K562 (cell line): ENCODE results near the gene TRIAP1. TPM values are rescaled to one million over a fixed set of nuclear protein-coding genes. Genes with fewer than 3 reads are reported as not detected.

Experiments used
- ASH1L ChIP-seq: fragments of 450-650 bp; IDR thresholded peaks from 2 replicates; pipeline ENCODE4 v1.6.1; 2018; ENCODE audit warnings: borderline replicate concordance, mild to moderate bottlenecking, low read depth; ENCODE audit not compliant: partially characterized antibody
- BRCA1 ChIP-seq, 2 experiments: fragments of 450-650 bp in 1 of 2; sonication (generic) in 1 of 2; formaldehyde crosslinking in 1 of 2; IDR thresholded peaks; 2 replicates each; pipeline versions ENCODE4 v1.5.0 to v1.6.1; 2017 to 2020; ENCODE audit warnings: mild to moderate bottlenecking in 1 of 2, missing genetic modification reagents in 1 of 2
- CBFA2T2 ChIP-seq: fragments of 450-650 bp; conservative IDR thresholded peaks from 2 replicates; pipeline ENCODE4 v1.6.1; 2017; ENCODE audit warnings: mild to moderate bottlenecking
- CBFA2T3 ChIP-seq: fragments of 450-650 bp; IDR thresholded peaks from 2 replicates; pipeline ENCODE4 v1.6.1; 2017
- CREM ChIP-seq: IDR thresholded peaks from 2 replicates; pipeline ENCODE4 v1.6.1; 2014; ENCODE audit warnings: antibody characterized with exemption, low read depth
- EZH2 ChIP-seq: IDR thresholded peaks from 2 replicates; pipeline ENCODE4 v1.6.1; 2012; ENCODE audit warnings: low read depth, mild to moderate bottlenecking, inconsistent platforms, low read length, borderline replicate concordance
- ILF3 ChIP-seq: fragments of 450-650 bp; IDR thresholded peaks from 2 replicates; pipeline ENCODE4 v1.6.1; 2018; ENCODE audit warnings: antibody characterized with exemption, mild to moderate bottlenecking, moderate library complexity, borderline replicate concordance
- LEF1 ChIP-seq: fragments of 450-650 bp; IDR thresholded peaks from 2 replicates; pipeline ENCODE4 v1.6.1; 2016; ENCODE audit warnings: mild to moderate bottlenecking
- PRMT5 ChIP-seq: sonication (generic); formaldehyde crosslinking; IDR thresholded peaks from 2 replicates; pipeline ENCODE4 v1.5.0; 2020; ENCODE audit warnings: missing genetic modification reagents
- SIN3A ChIP-seq, 2 experiments: fragments of 150-350 bp in 1 of 2; IDR thresholded peaks; 2 replicates each; pipeline ENCODE4 v1.6.1; 2011 to 2016; ENCODE audit warnings: borderline replicate concordance in 2 of 2, low read depth in 2 of 2, low read length in 2 of 2, mild to moderate bottlenecking in 2 of 2, moderate library complexity in 2 of 2; ENCODE audit not compliant: control insufficient read depth in 1 of 2
- SRSF7 ChIP-seq: fragments of 200-400 bp; formaldehyde crosslinking; optimal IDR thresholded peaks from 2 replicates; pipeline ENCODE3; 2017; ENCODE audit warnings: mild to moderate bottlenecking, low read depth, low read length
- TEAD1 ChIP-seq, 2 experiments: fragments of 450-650 bp in 1 of 2; sonication (generic) in 1 of 2; formaldehyde crosslinking; IDR thresholded peaks; 2 replicates each; pipeline versions ENCODE4 v1.4.0 to v1.8.0; 2020 to 2022; ENCODE audit warnings: mild to moderate bottlenecking in 2 of 2, missing genetic modification reagents in 1 of 2
- YY1 ChIP-seq, 3 experiments: IDR thresholded peaks; 2 replicates each; pipeline ENCODE4 v1.6.1; 2011; ENCODE audit warnings: low read length in 2 of 3, mild to moderate bottlenecking in 2 of 3, moderate library complexity in 2 of 3, borderline replicate concordance in 1 of 3, control low read depth in 1 of 3, low read depth in 1 of 3; ENCODE audit not compliant: insufficient read depth in 3 of 3, insufficient replicate concordance in 2 of 3, control insufficient read depth in 1 of 3, insufficient read length in 1 of 3; ENCODE audit errors: extremely low read depth in 1 of 3
- ZNF140 ChIP-seq: fragments of 250-450 bp; sonication (Bioruptor Pico); IDR thresholded peaks from 2 replicates; pipeline ENCODE4 v1.8.0; 2021; ENCODE audit warnings: moderate library complexity, mild to moderate bottlenecking, inconsistent platforms
- ZNF551 ChIP-seq: fragments of 250-450 bp; sonication (Bioruptor Pico); IDR thresholded peaks from 2 replicates; pipeline ENCODE4 v1.5.0; 2021; ENCODE audit warnings: mild to moderate bottlenecking, moderate library complexity
- ZNF584 ChIP-seq: fragments of 200-800 bp; sonication (Bioruptor generic); IDR thresholded peaks from 2 replicates; pipeline ENCODE4 v1.6.1; 2016; ENCODE audit warnings: low read depth, mild to moderate bottlenecking, missing genetic modification characterization, missing compliant biosample characterization
- ZNF75A ChIP-seq: fragments of 450-650 bp; formaldehyde crosslinking; IDR thresholded peaks from 2 replicates; pipeline ENCODE4 v1.4.0; 2020; ENCODE audit warnings: mild to moderate bottlenecking
- polyA plus RNA-seq, 8 experiments: library from polyadenylated mRNA; depleted of rRNA in 4 of 8; stranded (reverse) in 5 of 8; unstranded in 3 of 8; fragments of >200 nt; fragmentation: Nextera tagmentation in 2 of 8; fragmentation: Illumina TruSeq in 1 of 8; extraction: Ambion mirVana in 2 of 8; extraction: Trizol in 1 of 8; gene quantifications; 2 replicates each; pipeline versions ENCODE4 v1.2.1 to v1.2.3, GENCODE V29; 2011 to 2014; ENCODE audit warnings: inconsistent platforms in 1 of 8, missing spikeins in 1 of 8
- total RNA-seq, 7 experiments: library from RNA; depleted of rRNA in 6 of 7; stranded (reverse); fragments of >200 nt in 6 of 7; fragmentation: Illumina TruSeq in 2 of 7; extraction: Trizol in 2 of 7; gene quantifications; 2 replicates each; pipeline versions ENCODE4 v1.2.1 to v1.2.3, GENCODE V29; 2011 to 2021; ENCODE audit warnings: low replicate concordance in 1 of 7
- TF ChIP-seq, protein P1 (sequence below): sonication (generic); formaldehyde crosslinking; IDR thresholded peaks from 2 replicates; pipeline ENCODE4 v1.8.0; 2022; ENCODE audit warnings: mild to moderate bottlenecking, missing genetic modification reagents
- TF ChIP-seq, protein P2 (sequence below): sonication (generic); formaldehyde crosslinking; IDR thresholded peaks from 2 replicates; pipeline ENCODE4 v1.8.0; 2022; ENCODE audit warnings: mild to moderate bottlenecking, missing genetic modification reagents
- TF ChIP-seq, protein P3 (sequence below): fragments of 450-650 bp; IDR thresholded peaks from 2 replicates; pipeline ENCODE4 v1.6.1; 2018; ENCODE audit warnings: mild to moderate bottlenecking, low read depth; ENCODE audit not compliant: partially characterized antibody
- TF ChIP-seq, protein P4 (sequence below): fragments of 450-650 bp; conservative IDR thresholded peaks from 2 replicates; pipeline ENCODE4 v1.6.1; 2016; ENCODE audit warnings: missing genetic modification characterization, low read depth, mild to moderate bottlenecking, control low read depth, missing compliant biosample characterization

Gene TRIAP1
- total and polyA plus RNA-seq, 9 of the 15 experiments (the other 6 are each of a cell fraction or from before 2014, with no cell fraction given), result 37.3 to 354 (median 65.4) TPM

- TF ChIP-seq PRMT5 (CRISPR knock-in tag) (no peak), LEF1 (no peak), CBFA2T2 (no peak), ASH1L (no peak), ZNF551 (CRISPR knock-in tag) (no peak), ZNF75A (CRISPR knock-in tag) (no peak), ZNF140 (CRISPR knock-in tag) (no peak), ZNF584 (CRISPR knock-in tag) (no peak), ILF3 (no peak), CREM (peak; percentile 45), CBFA2T3 (no peak), YY1 (IDR thresholded peaks at IDR 0.05; ENCODE audit: borderline replicate concordance in 1 of 3, control insufficient read depth in 1 of 3, extremely low read depth in 1 of 3, insufficient read depth in 3 of 3, insufficient read length in 1 of 3, insufficient replicate concordance in 2 of 3, low read depth in 1 of 3, low read length in 2 of 3) (peak in 2 of 3 experiments; percentile 78 to 79), SRSF7 (no peak), TEAD1 (CRISPR knock-in tag; IDR thresholded peaks at IDR 0.05) (peak; percentile 45 to 52; a peak in 3 of 4 replicates), SIN3A (IDR thresholded peaks at IDR 0.05; ENCODE audit: borderline replicate concordance in 2 of 2, control insufficient read depth in 1 of 2, low read depth in 2 of 2, low read length in 2 of 2) (no peak), EZH2 (no peak), BRCA1 (IDR thresholded peaks at IDR 0.05) (no peak), BRCA1 (CRISPR knock-in tag; IDR thresholded peaks at IDR 0.05) (no peak)
- TF ChIP-seq, protein P1, sequence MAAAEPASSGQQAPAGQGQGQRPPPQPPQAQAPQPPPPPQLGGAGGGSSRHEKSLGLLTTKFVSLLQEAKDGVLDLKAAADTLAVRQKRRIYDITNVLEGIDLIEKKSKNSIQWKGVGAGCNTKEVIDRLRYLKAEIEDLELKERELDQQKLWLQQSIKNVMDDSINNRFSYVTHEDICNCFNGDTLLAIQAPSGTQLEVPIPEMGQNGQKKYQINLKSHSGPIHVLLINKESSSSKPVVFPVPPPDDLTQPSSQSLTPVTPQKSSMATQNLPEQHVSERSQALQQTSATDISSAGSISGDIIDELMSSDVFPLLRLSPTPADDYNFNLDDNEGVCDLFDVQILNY (CRISPR knock-in tag), result no peak
- TF ChIP-seq, protein P2, sequence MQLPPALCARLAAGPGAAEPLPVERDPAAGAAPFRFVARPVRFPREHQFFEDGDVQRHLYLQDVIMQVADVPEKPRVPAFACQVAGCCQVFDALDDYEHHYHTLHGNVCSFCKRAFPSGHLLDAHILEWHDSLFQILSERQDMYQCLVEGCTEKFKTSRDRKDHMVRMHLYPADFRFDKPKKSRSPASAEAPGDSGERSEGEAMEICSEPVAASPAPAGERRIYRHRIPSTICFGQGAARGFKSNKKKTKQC (CRISPR knock-in tag), result peak; percentile 75; the same call in 1 of the 2 replicates
- TF ChIP-seq, protein P3, sequence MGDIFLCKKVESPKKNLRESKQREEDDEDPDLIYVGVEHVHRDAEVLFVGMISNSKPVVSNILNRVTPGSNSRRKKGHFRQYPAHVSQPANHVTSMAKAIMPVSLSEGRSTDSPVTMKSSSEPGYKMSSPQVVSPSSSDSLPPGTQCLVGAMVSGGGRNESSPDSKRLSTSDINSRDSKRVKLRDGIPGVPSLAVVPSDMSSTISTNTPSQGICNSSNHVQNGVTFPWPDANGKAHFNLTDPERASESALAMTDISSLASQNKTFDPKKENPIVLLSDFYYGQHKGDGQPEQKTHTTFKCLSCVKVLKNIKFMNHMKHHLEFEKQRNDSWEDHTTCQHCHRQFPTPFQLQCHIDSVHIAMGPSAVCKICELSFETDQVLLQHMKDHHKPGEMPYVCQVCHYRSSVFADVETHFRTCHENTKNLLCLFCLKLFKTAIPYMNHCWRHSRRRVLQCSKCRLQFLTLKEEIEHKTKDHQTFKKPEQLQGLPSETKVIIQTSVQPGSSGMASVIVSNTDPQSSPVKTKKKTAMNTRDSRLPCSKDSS, result no peak
- TF ChIP-seq, protein P4, sequence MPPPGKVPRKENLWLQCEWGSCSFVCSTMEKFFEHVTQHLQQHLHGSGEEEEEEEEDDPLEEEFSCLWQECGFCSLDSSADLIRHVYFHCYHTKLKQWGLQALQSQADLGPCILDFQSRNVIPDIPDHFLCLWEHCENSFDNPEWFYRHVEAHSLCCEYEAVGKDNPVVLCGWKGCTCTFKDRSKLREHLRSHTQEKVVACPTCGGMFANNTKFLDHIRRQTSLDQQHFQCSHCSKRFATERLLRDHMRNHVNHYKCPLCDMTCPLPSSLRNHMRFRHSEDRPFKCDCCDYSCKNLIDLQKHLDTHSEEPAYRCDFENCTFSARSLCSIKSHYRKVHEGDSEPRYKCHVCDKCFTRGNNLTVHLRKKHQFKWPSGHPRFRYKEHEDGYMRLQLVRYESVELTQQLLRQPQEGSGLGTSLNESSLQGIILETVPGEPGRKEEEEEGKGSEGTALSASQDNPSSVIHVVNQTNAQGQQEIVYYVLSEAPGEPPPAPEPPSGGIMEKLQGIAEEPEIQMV (tag), result no peak
Observed at GRCh38 chr12:120469450-120470149, 23.4 kb upstream of the TRIAP1 start, which contains the start of gene SRSF9 (continued).
